Stimulated activated naive B cell treated with anti-CD40 and anti-IgM and Interleukin-4, amounts not matched to agents 10 μg/mL and 1 μg/mL and 100 μg/mL, for 72 hours (primary cell): Measurements from ENCODE around the gene BIRC3.

Experiments used
- ATAC-seq, 2 donors: fragments of 150-1000 bp; cut with Tn5 transposase; replicated peaks; 2 replicates each; pipeline ENCODE4 v1.10.0; 2021; ENCODE audit warnings: moderate library complexity in 1 of 2
- DNase-seq: peaks from one replicate; pipeline ENCODE4 v3.0.0; 2021
- H3K27ac Mint-ChIP-seq: one replicate; pipeline ENCODE4 v1.8.0; 2022; ENCODE audit warnings: mild to moderate bottlenecking, mixed read lengths
- H3K27me3 Mint-ChIP-seq, 2 donors: one replicate each; pipeline ENCODE4 v1.8.0; 2022; ENCODE audit warnings: mixed read lengths in 2 of 2
- H3K36me3 Mint-ChIP-seq, 2 donors: one replicate each; pipeline ENCODE4 v1.8.0; 2022; ENCODE audit warnings: mixed read lengths in 2 of 2, mild to moderate bottlenecking in 1 of 2
- H3K4me1 Mint-ChIP-seq, 2 donors: one replicate each; pipeline ENCODE4 v1.8.0; 2022; ENCODE audit warnings: mixed read lengths in 2 of 2, mild to moderate bottlenecking in 1 of 2
- H3K4me3 Mint-ChIP-seq, 2 donors: one replicate each; pipeline ENCODE4 v1.8.0; 2022; ENCODE audit warnings: mild to moderate bottlenecking in 2 of 2, mixed read lengths in 2 of 2, moderate library complexity in 1 of 2
- H3K9me3 Mint-ChIP-seq, 2 donors: one replicate each; pipeline ENCODE4 v1.8.0; 2022; ENCODE audit warnings: mixed read lengths in 2 of 2, mild to moderate bottlenecking in 1 of 2

The BIRC3 gene

GRCh38 chr11:102384419-102385079 lies 67.3 kb downstream of the BIRC3 start:
- no peak for DNase-seq
- Mint-ChIP-seq H3K27me3 (no peaks in the 10 kb centered on the region), H3K27ac (no peak overlapping the region), H3K9me3 (peaks cover 5 to 6% of the 10 kb centered on the region in 2 donors), H3K4me3 (no peak overlapping the region), H3K36me3 (peaks cover 40 to 63% of the 10 kb centered on the region in 2 donors), H3K4me1 (peaks cover 4 to 7% of the 10 kb centered on the region in 2 donors)
- no peak for ATAC-seq

- DNase-seq (no peak), ATAC-seq (no peak)
- H3K36me3 Mint-ChIP-seq = peaks cover 37 to 62% of the 10 kb centered on the region in 2 donors
- H3K4me1 Mint-ChIP-seq = peaks cover 4 to 11% of the 10 kb centered on the region in 2 donors
- H3K9me3 Mint-ChIP-seq = peaks cover 5 to 6% of the 10 kb centered on the region in 2 donors
- no peak overlapping the region for H3K4me3 Mint-ChIP-seq
- H3K27ac Mint-ChIP-seq = no peak overlapping the region
- H3K27me3 Mint-ChIP-seq = no peaks in the 10 kb centered on the region
Observed at GRCh38 chr11:102385085-102386007, 68.1 kb downstream of the BIRC3 start.

GRCh38 chr11:102386136-102386734 lies 69.0 kb downstream of the BIRC3 start:
- no peaks in the 10 kb centered on the region for H3K27me3 Mint-ChIP-seq
- no peak overlapping the region for H3K4me3 Mint-ChIP-seq
- H3K9me3 Mint-ChIP-seq = peaks cover 5 to 6% of the 10 kb centered on the region in 2 donors
- DNase-seq (no peak), ATAC-seq (no peak)
- H3K4me1 Mint-ChIP-seq = peaks cover 9 to 18% of the 10 kb centered on the region in 2 donors
- H3K27ac Mint-ChIP-seq = no peak overlapping the region
- peaks cover 34 to 62% of the 10 kb centered on the region in 2 donors for H3K36me3 Mint-ChIP-seq

GRCh38 chr11:102387043-102387781 lies 69.9 kb downstream of the BIRC3 start:
- no peaks in the 10 kb centered on the region for H3K27me3 Mint-ChIP-seq
- peaks cover 5 to 6% of the 10 kb centered on the region in 2 donors for H3K9me3 Mint-ChIP-seq
- peaks cover 14 to 26% of the 10 kb centered on the region in 2 donors for H3K4me1 Mint-ChIP-seq
- H3K4me3 Mint-ChIP-seq = no peak overlapping the region
- no peak for DNase-seq
- no peak for ATAC-seq
- H3K27ac Mint-ChIP-seq = no peak overlapping the region
- H3K36me3 Mint-ChIP-seq = peaks cover 31 to 65% of the 10 kb centered on the region in 2 donors
